GF-D8 (cell line): Measurements from ENCODE around the gene TRIM8.

ENCODE experiments used
- DNase-seq: peaks from one replicate; lab custom pipeline; 2025; lab: John Stamatoyannopoulos, UW

TRIM8 gene, protein sequence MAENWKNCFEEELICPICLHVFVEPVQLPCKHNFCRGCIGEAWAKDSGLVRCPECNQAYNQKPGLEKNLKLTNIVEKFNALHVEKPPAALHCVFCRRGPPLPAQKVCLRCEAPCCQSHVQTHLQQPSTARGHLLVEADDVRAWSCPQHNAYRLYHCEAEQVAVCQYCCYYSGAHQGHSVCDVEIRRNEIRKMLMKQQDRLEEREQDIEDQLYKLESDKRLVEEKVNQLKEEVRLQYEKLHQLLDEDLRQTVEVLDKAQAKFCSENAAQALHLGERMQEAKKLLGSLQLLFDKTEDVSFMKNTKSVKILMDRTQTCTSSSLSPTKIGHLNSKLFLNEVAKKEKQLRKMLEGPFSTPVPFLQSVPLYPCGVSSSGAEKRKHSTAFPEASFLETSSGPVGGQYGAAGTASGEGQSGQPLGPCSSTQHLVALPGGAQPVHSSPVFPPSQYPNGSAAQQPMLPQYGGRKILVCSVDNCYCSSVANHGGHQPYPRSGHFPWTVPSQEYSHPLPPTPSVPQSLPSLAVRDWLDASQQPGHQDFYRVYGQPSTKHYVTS

GRCh38 chr10:102644066-102644645 lies at the start of gene TRIM8:
TSS of gene TRIM8 (plus strand) at chr10:102644479. CDS start at chr10:102644618, 139 bp downstream.
- DNase-seq = no peak

DNA sequence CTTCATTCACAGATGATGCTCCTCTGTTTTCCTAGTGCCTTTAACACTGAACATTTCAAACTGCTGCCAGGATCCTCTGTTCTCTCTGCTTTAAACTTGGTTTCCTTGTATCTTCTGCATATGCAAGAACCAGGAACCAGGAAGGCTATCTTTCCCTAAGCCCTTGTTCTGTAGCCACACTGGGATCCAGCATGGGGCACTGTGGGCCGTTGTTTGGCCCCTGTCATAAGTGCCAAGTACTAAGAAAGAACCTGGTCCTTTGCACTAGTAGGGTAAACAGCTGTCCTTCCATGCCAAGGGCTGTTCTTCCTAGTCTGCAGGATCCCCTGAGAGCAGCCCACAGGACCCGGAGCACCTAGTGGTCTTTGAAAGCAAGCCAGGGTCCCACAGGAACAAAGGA lies 49.0 kb upstream of the TRIM8 start:
- DNase-seq = no peak

DNA sequence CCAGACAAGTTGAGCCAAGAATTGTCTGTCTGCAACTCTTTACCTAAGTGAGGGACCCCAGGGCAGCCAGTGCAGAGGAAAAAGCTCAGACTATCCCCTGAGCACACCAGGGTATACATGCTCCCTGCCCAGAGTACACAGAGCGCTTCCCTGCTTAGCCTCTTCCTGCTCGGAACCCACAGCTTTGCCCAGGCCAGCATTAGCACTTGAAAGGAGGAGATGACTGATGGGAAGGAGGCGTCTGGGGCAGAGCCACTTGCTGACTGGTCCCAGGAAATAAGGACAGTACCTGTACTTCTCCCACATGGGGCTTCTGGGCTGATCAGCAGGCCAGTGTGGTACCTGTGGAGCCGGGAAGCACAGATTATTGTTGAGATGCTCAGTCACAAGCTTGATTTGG lies 48.4 kb upstream of the TRIM8 start:
- DNase-seq = no peak

GRCh38 chr10:102596506-102596971 lies 47.7 kb upstream of the TRIM8 start:
- DNase-seq = peak; percentile 30

DNA sequence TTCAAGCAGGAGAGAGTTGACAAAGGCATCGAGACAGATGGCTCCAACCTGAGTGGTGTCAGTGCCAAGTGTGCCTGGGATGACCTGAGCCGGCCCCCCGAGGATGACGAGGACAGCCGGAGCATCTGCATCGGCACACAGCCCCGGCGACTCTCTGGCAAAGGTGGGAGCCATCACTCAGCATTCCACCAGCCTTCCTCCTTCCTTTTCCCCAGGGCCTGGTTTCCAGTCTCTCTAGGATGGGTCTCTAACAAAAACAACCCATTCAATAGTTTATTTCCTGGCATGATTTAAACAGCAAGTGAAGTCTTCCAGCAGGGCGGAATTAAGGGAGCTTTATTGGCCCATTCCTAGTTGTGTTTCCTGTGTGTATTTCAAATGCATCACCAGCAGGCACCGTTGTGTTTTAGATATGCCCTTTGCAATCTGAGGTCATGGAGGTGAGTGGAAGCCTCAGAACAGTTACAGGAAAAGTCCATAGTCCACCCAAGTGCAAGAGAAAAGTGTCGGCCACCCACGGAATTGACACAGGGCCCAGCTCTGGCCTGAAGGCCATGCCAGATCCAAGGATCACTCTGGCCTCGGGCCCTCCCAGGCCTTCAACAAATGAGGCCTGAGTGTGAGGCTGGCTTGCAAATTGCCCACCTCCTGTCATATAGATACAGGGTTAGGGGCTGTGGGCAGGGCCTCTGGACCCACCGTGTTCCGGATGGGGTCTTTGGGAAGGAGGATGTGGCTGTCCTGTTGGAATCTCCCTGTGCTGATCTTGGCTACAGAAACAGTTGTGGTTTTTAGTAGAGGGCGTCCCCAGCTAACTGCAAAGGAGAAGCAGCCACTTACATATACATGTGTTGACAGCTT lies 46.9 kb upstream of the TRIM8 start:
- DNase-seq = peak; percentile 17

- DNase-seq = no peak
Observed at GRCh38 chr10:102598243-102598642, 46.0 kb upstream of the TRIM8 start.

DNA sequence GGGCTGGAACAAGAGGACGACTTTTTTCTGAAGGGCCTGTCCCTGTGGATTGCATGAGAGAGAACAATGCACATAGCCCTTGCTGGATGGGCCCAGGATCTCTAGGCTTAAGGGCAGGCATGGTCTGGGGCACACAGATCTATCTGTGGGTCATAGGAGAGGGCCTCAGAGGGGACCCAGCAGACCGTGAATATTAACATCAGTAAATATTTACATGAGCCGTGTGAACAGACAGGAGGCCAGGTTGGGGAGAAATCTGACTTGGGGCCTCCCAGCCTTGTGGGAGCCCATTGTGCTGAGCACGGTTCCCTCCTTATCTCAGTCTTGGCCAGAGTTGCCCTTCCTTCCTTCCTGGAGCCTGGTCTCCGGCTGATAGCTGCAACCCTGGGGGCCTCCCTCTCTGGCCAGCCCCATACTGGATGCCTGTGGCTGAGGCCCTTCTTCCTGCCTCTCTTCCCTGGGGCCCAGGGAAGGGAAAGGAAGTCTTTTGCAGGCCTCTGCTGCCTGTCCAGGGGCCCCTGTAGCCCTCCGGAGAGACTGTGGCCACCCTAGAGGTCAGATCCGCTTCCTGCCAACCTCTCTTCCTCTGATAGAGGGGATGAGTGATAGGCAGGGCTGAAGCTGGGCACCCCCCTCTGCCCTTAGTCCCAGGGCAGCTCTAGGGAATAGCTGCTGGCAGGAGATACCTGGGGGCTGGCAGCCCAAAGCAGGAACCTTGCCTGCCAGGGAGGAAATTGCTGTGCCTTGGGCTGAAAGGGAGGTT lies 44.5 kb upstream of the TRIM8 start:
- DNase-seq = peak; percentile 97

DNA sequence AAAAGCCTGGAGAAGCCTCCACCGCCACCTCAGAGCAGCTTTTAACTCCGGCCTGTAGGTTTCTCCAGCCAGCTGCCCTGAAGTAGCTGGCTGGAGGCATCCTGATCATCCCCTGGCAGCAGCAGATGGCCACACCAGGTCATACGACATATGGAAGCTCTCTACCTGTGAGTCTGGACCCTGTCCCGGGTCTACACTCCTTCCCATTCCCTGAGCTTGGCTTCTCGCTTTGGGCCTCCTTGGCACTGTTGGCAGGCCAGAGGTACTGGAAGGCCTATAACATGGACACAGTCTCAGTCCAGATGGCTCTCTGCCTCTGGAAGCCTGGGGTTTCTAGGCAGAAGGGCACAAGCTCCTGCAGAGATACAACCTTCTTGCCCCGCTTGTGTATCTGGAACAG lies 43.5 kb upstream of the TRIM8 start:
- DNase-seq = no peak

DNA sequence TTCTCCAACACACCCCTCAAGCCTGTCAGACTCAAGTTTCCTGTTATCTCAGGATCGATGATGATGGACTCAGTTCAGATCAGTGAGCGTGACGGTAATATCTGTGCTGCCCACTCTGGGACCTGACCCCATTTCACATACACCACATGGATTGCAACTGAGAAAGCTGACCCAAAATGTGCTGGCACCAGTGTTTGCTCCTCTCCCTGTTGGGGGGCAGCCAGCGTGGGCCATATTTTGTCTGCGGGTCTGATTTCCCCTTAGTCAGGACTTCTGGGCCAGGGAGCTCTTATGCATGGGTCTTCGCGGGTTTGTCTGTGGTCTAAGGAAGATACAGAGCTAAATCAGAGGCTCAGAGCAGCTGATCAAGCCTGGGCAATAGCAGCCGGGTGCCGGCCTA lies 42.6 kb upstream of the TRIM8 start:
- DNase-seq = no peak

- no peak for DNase-seq
Observed at GRCh38 chr10:102602272-102603045, 41.8 kb upstream of the TRIM8 start.

DNA sequence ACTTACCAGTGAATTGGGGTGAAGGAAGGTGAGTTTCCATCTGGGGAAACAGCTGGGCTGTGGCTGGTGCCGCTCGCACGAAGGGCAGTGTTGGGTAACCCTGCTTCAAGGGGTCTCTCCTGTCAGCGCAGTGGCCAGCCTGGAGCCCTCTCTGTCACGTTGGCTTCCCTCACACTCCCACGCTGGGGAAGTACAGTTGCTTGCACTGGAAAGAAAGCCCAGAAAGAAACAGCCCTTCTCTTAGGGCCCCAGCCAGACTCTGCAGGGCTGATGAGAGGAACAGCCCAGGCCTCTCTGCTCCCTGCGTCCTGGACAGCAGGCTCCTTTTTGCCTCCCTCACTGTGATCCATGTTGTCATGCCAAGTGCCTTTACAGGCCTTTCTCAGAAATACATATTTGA lies 40.3 kb upstream of the TRIM8 start:
- peak; percentile 72 for DNase-seq

GRCh38 chr10:102604439-102604841 lies 39.8 kb upstream of the TRIM8 start:
- DNase-seq = no peak

- DNase-seq = no peak
Observed at GRCh38 chr10:102605712-102606111, 38.6 kb upstream of the TRIM8 start.

DNA sequence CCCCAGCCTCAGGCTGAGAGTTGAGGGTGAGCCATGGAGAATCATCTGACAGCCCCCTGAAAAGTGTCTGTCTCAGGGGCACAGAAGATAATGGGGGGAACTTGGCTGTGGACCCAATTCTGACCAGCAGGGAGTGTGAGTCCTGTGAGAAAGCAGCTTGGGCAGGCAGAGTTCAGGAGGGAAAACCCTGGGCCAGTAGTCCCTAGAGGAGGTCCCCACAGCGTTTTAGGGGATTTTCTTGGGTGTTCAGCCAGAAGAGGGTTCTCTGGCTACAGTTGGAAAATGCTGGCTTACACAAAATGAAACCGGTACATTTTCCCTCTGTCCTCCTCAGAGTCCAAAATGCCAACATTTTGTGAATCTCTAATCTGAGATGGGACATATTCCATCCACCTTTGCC lies 35.8 kb upstream of the TRIM8 start:
- no peak for DNase-seq

- no peak for DNase-seq
Observed at GRCh38 chr10:102610441-102610887, 33.8 kb upstream of the TRIM8 start.

DNA sequence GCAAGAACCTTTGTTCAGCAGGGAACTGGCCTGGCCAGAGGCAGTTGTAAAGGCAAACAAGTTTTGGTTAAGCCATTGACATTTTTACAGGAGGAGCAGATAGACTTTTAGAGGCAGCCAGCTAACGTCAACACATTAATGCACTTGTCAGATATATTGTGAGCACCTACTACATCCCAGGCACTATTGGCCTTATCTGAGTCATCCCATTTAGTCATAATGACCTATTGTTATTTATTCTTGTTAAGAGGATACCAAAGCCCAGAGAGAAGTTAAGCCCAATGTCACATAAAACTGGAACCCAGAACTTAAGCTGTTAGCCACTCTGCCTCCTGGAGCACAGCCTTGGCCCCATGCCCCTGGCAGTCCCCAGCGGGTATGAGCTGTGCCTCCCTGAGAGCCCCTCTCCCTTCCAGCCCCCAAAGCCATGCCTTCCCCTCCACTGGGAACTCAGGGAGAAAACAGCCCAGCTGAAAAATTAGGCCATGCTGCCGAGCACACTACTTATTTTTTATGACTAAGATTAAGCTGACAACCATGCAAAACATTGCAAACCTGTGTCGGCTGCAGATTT lies 32.7 kb upstream of the TRIM8 start:
- DNase-seq = no peak

GRCh38 chr10:102612964-102613275 lies 31.4 kb upstream of the TRIM8 start:
- DNase-seq = no peak

DNA sequence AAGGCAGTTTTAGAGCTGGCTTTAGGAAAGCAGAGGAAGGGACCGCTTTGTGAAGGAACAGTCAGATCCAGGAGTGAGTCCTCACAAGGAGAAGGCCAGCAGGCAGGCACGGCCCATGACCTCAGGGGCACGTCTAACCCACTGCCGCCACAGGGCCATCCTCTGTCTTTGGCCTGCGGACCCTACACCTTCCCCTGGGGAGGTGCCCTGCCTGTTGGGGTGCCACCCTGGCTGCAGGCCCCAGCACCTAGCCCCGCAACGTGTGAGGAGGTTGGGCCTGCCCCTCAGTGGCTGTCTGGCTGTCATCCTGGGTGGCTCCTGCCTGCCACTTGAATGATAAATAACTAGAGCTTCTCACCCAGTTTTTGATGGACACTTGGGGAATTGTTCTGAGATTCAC lies 31.0 kb upstream of the TRIM8 start:
- DNase-seq = no peak

- DNase-seq = no peak
Observed at GRCh38 chr10:102613785-102614184, 30.5 kb upstream of the TRIM8 start.

DNA sequence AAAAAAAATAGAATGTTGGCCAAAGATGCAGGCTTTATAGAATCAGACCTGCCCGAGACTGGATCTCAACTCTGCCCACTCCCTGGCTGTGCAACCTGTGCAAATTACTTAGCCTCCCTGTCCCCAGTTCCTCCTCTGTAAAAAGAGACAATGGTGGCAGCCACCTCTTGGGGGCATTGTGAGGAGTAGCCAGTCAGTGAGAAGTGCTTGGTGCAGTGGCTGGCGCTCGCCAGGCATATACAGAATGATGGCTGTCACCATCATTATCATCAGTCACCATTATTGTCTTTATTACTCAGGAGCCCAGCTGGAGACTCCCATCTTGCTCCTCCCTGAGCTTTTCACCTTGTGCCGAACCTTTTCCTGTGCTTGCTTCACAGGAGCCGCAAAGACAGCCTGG lies 29.4 kb upstream of the TRIM8 start:
- no peak for DNase-seq

DNA sequence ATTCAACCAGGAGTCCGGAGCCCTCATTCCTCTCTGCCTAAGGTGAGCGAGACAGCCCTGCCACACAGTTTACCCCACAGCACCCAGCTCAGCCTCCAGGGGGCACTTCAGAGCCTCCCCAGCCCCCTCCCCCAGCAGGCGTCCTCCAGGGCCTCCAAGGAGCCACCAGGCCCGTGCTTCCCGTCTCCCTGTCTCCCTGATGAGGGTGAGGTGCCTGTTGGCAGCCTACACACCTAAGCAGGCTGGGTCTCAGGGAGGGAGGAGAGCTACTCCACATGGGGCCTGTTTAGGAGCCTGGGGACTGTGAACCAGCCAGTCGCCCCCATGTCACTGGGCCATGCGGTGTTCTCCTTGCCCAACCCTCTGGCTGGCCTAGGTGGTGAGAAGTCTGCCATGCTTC lies 28.9 kb upstream of the TRIM8 start:
- no peak for DNase-seq
